ENCODE data around the gene POC1B. TPM values are rescaled to one million over a fixed set of nuclear protein-coding genes. Genes with fewer than 3 reads are reported as not detected.

Gene POC1B
- total RNA-seq, 1 experiment from 2014 or later, result 25.0 TPM

- no peaks in the 10 kb centered on the region for H3F3A ChIP-seq (ENCODE audit: low read length, unreplicated experiment)
- POLR2A ChIA-PET (ENCODE audit: unreplicated experiment), result no interaction called here
- H2AFZ ChIP-seq (ENCODE audit: low read length), result no peak overlapping the region
- H3K4me3 ChIP-seq (ENCODE audit: low read length), result no peak overlapping the region
- peaks cover 26% of the 10 kb centered on the region for H3K4me1 ChIP-seq (ENCODE audit: insufficient read depth, low read length)
- no peaks in the 10 kb centered on the region for H3K79me2 ChIP-seq (ENCODE audit: low read length)
- no peaks in the 10 kb centered on the region for H3K27me3 ChIP-seq (ENCODE audit: low read length)
- no peak overlapping the region for H3K4me2 ChIP-seq (ENCODE audit: low read length)
- H3K36me3 ChIP-seq (ENCODE audit: low read depth, low read length), result no peaks in the 10 kb centered on the region
- BruUV-seq (replicated peaks), result no TSS peak
- H4K20me1 ChIP-seq (ENCODE audit: low read length), result no peaks in the 10 kb centered on the region
- ATAC-seq (no peak), DNase-seq (no peak)
- no peaks in the 10 kb centered on the region for H3K9me2 ChIP-seq (replicated peaks; ENCODE audit: low read length)
- no peak overlapping the region for H3K9ac ChIP-seq (ENCODE audit: low read length)
- H3K9me3 ChIP-seq (ENCODE audit: low read length), result no peaks in the 10 kb centered on the region
- intact Hi-C loops (cut with micrococcal nuclease), result no loop called here
- TF ChIP-seq CTCF (conservative IDR thresholded peaks at IDR 0.05; ENCODE audit: low read depth, low read length), result no peak
- TF ChIP-seq EZH2 (IDR thresholded peaks at IDR 0.05; ENCODE audit: low read length, unreplicated experiment), result no peak
- TF ChIP-seq EZH2phosphoT487 (IDR thresholded peaks at IDR 0.05; ENCODE audit: borderline replicate concordance, low read length), result no peak
- CTCF ChIA-PET, result no interaction called here
- no peak overlapping the region for H3K27ac ChIP-seq (ENCODE audit: low read length)
Observed at GRCh38 chr12:89413234-89413633, 112.6 kb downstream of the POC1B start.

- Histone ChIP-seq H4K20me1 (ENCODE audit: low read length) (no peaks in the 10 kb centered on the region), H3K9ac (ENCODE audit: low read length) (no peak overlapping the region), H3K27ac (ENCODE audit: low read length) (no peak overlapping the region), H3K36me3 (ENCODE audit: low read depth, low read length) (no peaks in the 10 kb centered on the region), H3K27me3 (ENCODE audit: low read length) (no peaks in the 10 kb centered on the region), H3K4me3 (ENCODE audit: low read length) (no peak overlapping the region), H2AFZ (ENCODE audit: low read length) (no peak overlapping the region), H3K9me2 (replicated peaks; ENCODE audit: low read length) (no peaks in the 10 kb centered on the region), H3K79me2 (ENCODE audit: low read length) (no peaks in the 10 kb centered on the region), H3F3A (ENCODE audit: low read length, unreplicated experiment) (no peaks in the 10 kb centered on the region), H3K4me2 (ENCODE audit: low read length) (no peak overlapping the region), H3K9me3 (ENCODE audit: low read length) (no peaks in the 10 kb centered on the region), H3K4me1 (ENCODE audit: insufficient read depth, low read length) (peaks cover 20% of the 10 kb centered on the region)
- CTCF ChIA-PET, result no interaction called here
- POLR2A ChIA-PET (ENCODE audit: unreplicated experiment), result no interaction called here
- TF ChIP-seq CTCF (conservative IDR thresholded peaks at IDR 0.05; ENCODE audit: low read depth, low read length) (no peak), EZH2 (IDR thresholded peaks at IDR 0.05; ENCODE audit: low read length, unreplicated experiment) (no peak), EZH2phosphoT487 (IDR thresholded peaks at IDR 0.05; ENCODE audit: borderline replicate concordance, low read length) (no peak)
- intact Hi-C loops (cut with micrococcal nuclease), result no loop called here
- DNase-seq (no peak), ATAC-seq (no peak)
- no TSS peak for BruUV-seq (replicated peaks)
Observed at GRCh38 chr12:89412665-89413064, 113.2 kb downstream of the POC1B start.

GRCh38 chr12:89411846-89412245, 114.0 kb downstream of the POC1B start:
- ATAC-seq (no peak), DNase-seq (no peak)
- H3K4me3 ChIP-seq (ENCODE audit: low read length), result no peak overlapping the region
- no peak overlapping the region for H3K4me2 ChIP-seq (ENCODE audit: low read length)
- H3K9ac ChIP-seq (ENCODE audit: low read length), result no peak overlapping the region
- no peaks in the 10 kb centered on the region for H3K27me3 ChIP-seq (ENCODE audit: low read length)
- no peaks in the 10 kb centered on the region for H3K36me3 ChIP-seq (ENCODE audit: low read depth, low read length)
- ChIA-PET POLR2A (ENCODE audit: unreplicated experiment) (no interaction called here), CTCF (no interaction called here)
- H3K27ac ChIP-seq (ENCODE audit: low read length), result no peak overlapping the region
- no peaks in the 10 kb centered on the region for H3K9me3 ChIP-seq (ENCODE audit: low read length)
- no TSS peak for BruUV-seq (replicated peaks)
- H4K20me1 ChIP-seq (ENCODE audit: low read length), result no peaks in the 10 kb centered on the region
- no peaks in the 10 kb centered on the region for H3F3A ChIP-seq (ENCODE audit: low read length, unreplicated experiment)
- H2AFZ ChIP-seq (ENCODE audit: low read length), result no peak overlapping the region
- H3K9me2 ChIP-seq (replicated peaks; ENCODE audit: low read length), result no peaks in the 10 kb centered on the region
- intact Hi-C loops (cut with micrococcal nuclease), result no loop called here
- H3K4me1 ChIP-seq (ENCODE audit: insufficient read depth, low read length), result peaks cover 12% of the 10 kb centered on the region
- no peaks in the 10 kb centered on the region for H3K79me2 ChIP-seq (ENCODE audit: low read length)
- TF ChIP-seq EZH2 (IDR thresholded peaks at IDR 0.05; ENCODE audit: low read length, unreplicated experiment), result no peak
- TF ChIP-seq EZH2phosphoT487 (IDR thresholded peaks at IDR 0.05; ENCODE audit: borderline replicate concordance, low read length), result no peak
- no peak for TF ChIP-seq CTCF (conservative IDR thresholded peaks at IDR 0.05; ENCODE audit: low read depth, low read length)

All from PC-3 (cell line).